ENCODE data around the gene RAB9A. TPM values are rescaled to one million over a fixed set of nuclear protein-coding genes. Genes with fewer than 3 reads are reported as not detected.

The RAB9A gene
- polyA plus RNA-seq, 3 donors: 17.9 to 38.1 (median 30.8) TPM

DNA sequence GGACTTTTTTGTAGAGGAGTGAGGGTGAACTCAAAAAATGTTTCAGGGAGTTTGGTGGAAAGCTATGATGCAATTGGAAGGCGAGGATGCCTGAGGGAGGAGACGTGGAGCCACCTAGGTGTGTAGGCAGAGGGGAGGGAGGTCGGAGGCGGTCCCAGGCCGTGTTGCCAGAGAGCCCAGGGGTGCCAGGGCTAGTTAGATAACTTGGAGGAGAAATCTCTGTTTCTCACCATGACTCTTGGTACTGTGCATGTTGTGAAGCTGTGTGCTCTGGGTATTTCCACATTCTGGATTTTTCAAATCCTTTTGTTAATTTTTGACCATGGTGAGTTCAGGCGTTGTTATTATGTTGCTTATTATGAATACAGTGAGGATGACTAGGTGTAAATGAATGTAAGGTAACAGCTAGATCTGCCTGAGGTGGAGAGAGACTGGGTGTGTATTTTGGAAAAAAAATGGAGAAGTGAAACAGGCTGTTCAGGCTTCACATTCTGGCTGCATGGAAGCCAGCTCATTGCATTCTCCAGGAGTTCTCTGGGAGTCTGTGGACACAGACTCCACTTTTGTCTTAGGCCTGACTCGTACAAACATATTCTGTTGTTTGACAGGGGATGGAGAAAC is 4.5 kb downstream of the RAB9A start:
- H3K27ac Mint-ChIP-seq: peak overlapping the region; percentile 8 to 81 (median 64)
- H2AFZ ChIP-seq (ENCODE audit: insufficient read depth, low read depth, low read length, poor library complexity, severe bottlenecking): no peak overlapping the region
- H3K27ac ChIP-seq (ENCODE audit: low read depth in 1 of 2, low read length in 2 of 2): peak overlapping the region; percentile 44 to 46
- H3K4me2 ChIP-seq (replicated peaks; ENCODE audit: extremely low read depth, low read length, poor library complexity, severe bottlenecking): peak overlapping the region; percentile 20
- peaks cover 99% of the 10 kb centered on the region for H3K79me2 ChIP-seq (ENCODE audit: insufficient read depth, low read length)
- 17% methylated on average over 1 of the region's 7 CpGs for WGBS (ENCODE audit: insufficient coverage)
- H3K27me3 Mint-ChIP-seq (ENCODE audit: low read depth in 3 of 3): peaks cover 0 to 32% (median 0%) of the 10 kb centered on the region in 3 donors
- no peaks in the 10 kb centered on the region for H3K9me3 ChIP-seq (replicated peaks in 1 of 2; ENCODE audit: control insufficient read depth in 1 of 2, insufficient read depth in 1 of 2, low read length in 2 of 2)
- peak in 2 of 3 donors; percentile 51 to 58 for DNase-seq
- H3K4me3 ChIP-seq (replicated peaks in 1 of 3; ENCODE audit: low read depth in 2 of 3, low read length in 3 of 3): no peak overlapping the region
- intact Hi-C loops (cut with micrococcal nuclease): loop anchor here (5.0 to 10.0 kb wide), 2 partner anchors 41 to 1181 kb away; partner anchors contain the start of genes FANCB (in 1 of the 2), MOSPD2 (in 1 of the 2) and TCEANC (in 1 of the 2)
- H3K4me3 Mint-ChIP-seq: peak overlapping the region in 1 of 2 donors; percentile 54
- peaks cover 0 to 3% of the 10 kb centered on the region in 2 donors for H3K36me3 Mint-ChIP-seq
- peaks cover 0 to 8% of the 10 kb centered on the region in 2 donors for H3K27me3 ChIP-seq (ENCODE audit: control insufficient read depth in 2 of 2, insufficient read depth in 2 of 2, low read length in 2 of 2)
- no peak overlapping the region for H3K9ac ChIP-seq (ENCODE audit: insufficient read depth, low read length, poor library complexity, severe bottlenecking)
- H3K4me1 Mint-ChIP-seq: peaks cover 64% of the 10 kb centered on the region
- no peaks in the 10 kb centered on the region for H3K36me3 ChIP-seq (replicated peaks in 1 of 2; ENCODE audit: control insufficient read depth in 1 of 2, insufficient read depth in 2 of 2, low read length in 2 of 2)
- H4K20me1 ChIP-seq (ENCODE audit: insufficient read depth, low read length): peaks cover 63% of the 10 kb centered on the region
- peaks cover 76% of the 10 kb centered on the region in 2 donors for H3K4me1 ChIP-seq (ENCODE audit: control insufficient read depth in 1 of 2, insufficient read depth in 2 of 2, low read length in 2 of 2)
- TF ChIP-seq, protein P1, sequence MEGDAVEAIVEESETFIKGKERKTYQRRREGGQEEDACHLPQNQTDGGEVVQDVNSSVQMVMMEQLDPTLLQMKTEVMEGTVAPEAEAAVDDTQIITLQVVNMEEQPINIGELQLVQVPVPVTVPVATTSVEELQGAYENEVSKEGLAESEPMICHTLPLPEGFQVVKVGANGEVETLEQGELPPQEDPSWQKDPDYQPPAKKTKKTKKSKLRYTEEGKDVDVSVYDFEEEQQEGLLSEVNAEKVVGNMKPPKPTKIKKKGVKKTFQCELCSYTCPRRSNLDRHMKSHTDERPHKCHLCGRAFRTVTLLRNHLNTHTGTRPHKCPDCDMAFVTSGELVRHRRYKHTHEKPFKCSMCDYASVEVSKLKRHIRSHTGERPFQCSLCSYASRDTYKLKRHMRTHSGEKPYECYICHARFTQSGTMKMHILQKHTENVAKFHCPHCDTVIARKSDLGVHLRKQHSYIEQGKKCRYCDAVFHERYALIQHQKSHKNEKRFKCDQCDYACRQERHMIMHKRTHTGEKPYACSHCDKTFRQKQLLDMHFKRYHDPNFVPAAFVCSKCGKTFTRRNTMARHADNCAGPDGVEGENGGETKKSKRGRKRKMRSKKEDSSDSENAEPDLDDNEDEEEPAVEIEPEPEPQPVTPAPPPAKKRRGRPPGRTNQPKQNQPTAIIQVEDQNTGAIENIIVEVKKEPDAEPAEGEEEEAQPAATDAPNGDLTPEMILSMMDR (IDR thresholded peaks at IDR 0.05): no peak
- peaks cover 0 to 6% (median 0%) of the 10 kb centered on the region in 7 donors for H3K9me3 Mint-ChIP-seq

DNA sequence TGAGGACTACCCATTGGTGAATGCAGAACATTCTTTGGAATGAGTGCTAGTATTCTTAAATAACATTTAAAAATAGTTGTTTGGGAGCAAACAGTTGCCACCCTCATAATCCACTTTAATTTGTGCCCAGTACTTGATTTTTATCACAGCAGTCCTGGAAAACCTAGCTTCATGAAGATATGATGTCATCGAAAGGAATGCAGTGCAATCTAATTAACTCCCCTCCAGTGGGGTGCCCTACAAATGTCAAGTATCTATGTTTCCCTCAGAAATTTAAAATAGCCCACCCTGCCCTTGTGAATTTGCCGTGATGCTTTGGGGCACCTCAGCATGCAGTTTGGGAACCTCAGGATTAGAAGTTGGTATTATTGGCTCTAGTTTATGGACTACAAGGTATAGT is 5.4 kb downstream of the RAB9A start:
- intact Hi-C loops (cut with micrococcal nuclease): loop anchor here (5.0 to 10.0 kb wide), 2 partner anchors 42 to 1180 kb away; partner anchors contain the start of genes FANCB (in 1 of the 2), MOSPD2 (in 1 of the 2) and TCEANC (in 1 of the 2)
- H3K27me3 ChIP-seq (ENCODE audit: control insufficient read depth in 2 of 2, insufficient read depth in 2 of 2, low read length in 2 of 2): peaks cover 0 to 7% of the 10 kb centered on the region in 2 donors
- no peak overlapping the region for H3K4me3 ChIP-seq (replicated peaks in 1 of 3; ENCODE audit: low read depth in 2 of 3, low read length in 3 of 3)
- H3K36me3 ChIP-seq (replicated peaks in 1 of 2; ENCODE audit: control insufficient read depth in 1 of 2, insufficient read depth in 2 of 2, low read length in 2 of 2): no peaks in the 10 kb centered on the region
- no peak for DNase-seq
- H3K27ac ChIP-seq (ENCODE audit: low read depth in 1 of 2, low read length in 2 of 2): peak overlapping the region in 1 of 2 donors; percentile 45
- H3K4me1 ChIP-seq (ENCODE audit: control insufficient read depth in 1 of 2, insufficient read depth in 2 of 2, low read length in 2 of 2): peaks cover 85% of the 10 kb centered on the region in 2 donors
- H3K9me3 Mint-ChIP-seq: peaks cover 0 to 5% (median 0%) of the 10 kb centered on the region in 7 donors
- H3K9ac ChIP-seq (ENCODE audit: insufficient read depth, low read length, poor library complexity, severe bottlenecking): no peak overlapping the region
- H3K9me3 ChIP-seq (replicated peaks in 1 of 2; ENCODE audit: control insufficient read depth in 1 of 2, insufficient read depth in 1 of 2, low read length in 2 of 2): no peaks in the 10 kb centered on the region
- peaks cover 0 to 23% (median 0%) of the 10 kb centered on the region in 3 donors for H3K27me3 Mint-ChIP-seq (ENCODE audit: low read depth in 3 of 3)
- peaks cover 0 to 3% of the 10 kb centered on the region in 2 donors for H3K36me3 Mint-ChIP-seq
- H2AFZ ChIP-seq (ENCODE audit: insufficient read depth, low read depth, low read length, poor library complexity, severe bottlenecking): no peak overlapping the region
- H3K79me2 ChIP-seq (ENCODE audit: insufficient read depth, low read length): peaks cover 99% of the 10 kb centered on the region
- no peak overlapping the region for H3K4me3 Mint-ChIP-seq
- WGBS (ENCODE audit: insufficient coverage): no CpG with 5 or more reads among the region's 2 CpGs
- peaks cover 72% of the 10 kb centered on the region for H4K20me1 ChIP-seq (ENCODE audit: insufficient read depth, low read length)
- TF ChIP-seq, protein P1 (IDR thresholded peaks at IDR 0.05): no peak
- H3K4me2 ChIP-seq (replicated peaks; ENCODE audit: extremely low read depth, low read length, poor library complexity, severe bottlenecking): no peak overlapping the region
- H3K27ac Mint-ChIP-seq: no peak overlapping the region
- H3K4me1 Mint-ChIP-seq: peaks cover 72% of the 10 kb centered on the region

Measured in CD14-positive monocyte (primary cell).